HL-60 (cell line): ENCODE measurements around the gene ARHGEF11.
A peak's percentile ranks its signal among the peaks of the same experiment; 100 is the strongest.

Experiments used
- DNase-seq, 2 experiments: peaks; one replicate each; pipeline ENCODE4 v3.0.0-alpha.2; 2010 to 2020; ENCODE audit warnings: low read depth in 1 of 2, low spot score in 1 of 2
- H3K27ac ChIP-seq: fragments of 250-450 bp; sonication (Bioruptor Pico); replicated peaks from 2 replicates; pipeline ENCODE4 v1.5.1; 2020; ENCODE audit warnings: mild to moderate bottlenecking, moderate library complexity
- H3K27me3 ChIP-seq: fragments of 250-450 bp; sonication (Bioruptor Pico); 2 replicates; pipeline ENCODE4 v1.5.1; 2021; ENCODE audit warnings: mild to moderate bottlenecking, moderate library complexity; ENCODE audit not compliant: insufficient read depth, poor library complexity, severe bottlenecking
- H3K4me3 ChIP-seq: replicated peaks from 2 replicates; pipeline ENCODE4 v1.5.1; 2011; ENCODE audit warnings: mild to moderate bottlenecking, control low read depth, low read length; ENCODE audit not compliant: insufficient read depth
- GABPA ChIP-seq: IDR thresholded peaks from 2 replicates; pipeline ENCODE4 v1.6.1; 2012; ENCODE audit warnings: low read depth
- POLR2AphosphoS5 ChIP-seq: IDR thresholded peaks from 2 replicates; pipeline ENCODE4 v1.6.1; 2012; ENCODE audit warnings: low read depth
- SPI1 ChIP-seq: IDR thresholded peaks from 2 replicates; pipeline ENCODE4 v1.6.1; 2012; ENCODE audit warnings: low read depth, mild to moderate bottlenecking, borderline replicate concordance
- TF ChIP-seq, protein P1 (sequence below): IDR thresholded peaks from 2 replicates; pipeline ENCODE4 v1.6.1; 2012; ENCODE audit warnings: low read depth; ENCODE audit not compliant: insufficient replicate concordance
- TF ChIP-seq, protein P2 (sequence below): IDR thresholded peaks from one replicate; pipeline ENCODE4 v1.5.1; 2011; ENCODE audit warnings: low read length, control low read depth, inconsistent platforms; ENCODE audit not compliant: insufficient read depth

Gene ARHGEF11

DNA sequence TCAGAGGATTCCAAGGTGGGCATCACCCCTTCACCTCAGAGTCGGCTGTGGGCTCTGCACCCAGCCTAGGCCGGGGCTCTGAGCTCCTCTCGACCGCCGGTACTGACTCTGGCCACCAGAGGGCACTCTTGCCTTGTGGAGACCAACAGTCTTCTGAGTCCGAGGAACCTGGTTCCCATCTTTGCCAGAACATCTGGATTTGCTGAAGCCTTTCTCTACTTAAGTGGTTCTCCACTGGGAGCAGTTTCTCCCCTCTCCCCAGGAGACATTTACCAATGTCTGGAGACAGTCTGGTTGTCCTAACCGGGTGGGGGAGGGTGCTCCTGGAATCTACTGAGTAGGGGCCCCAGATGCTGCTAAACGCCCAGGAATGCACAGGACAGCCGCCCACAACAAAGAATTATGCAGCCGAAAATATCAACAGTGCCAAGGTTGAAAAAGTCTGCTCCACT lies 44.7 kb upstream of the ARHGEF11 start:
- Histone ChIP-seq H3K4me3 (no peak overlapping the region), H3K27ac (no peak overlapping the region), H3K27me3 (no peaks in the 10 kb centered on the region)
- TF ChIP-seq GABPA: no peak
- TF ChIP-seq, protein P1, sequence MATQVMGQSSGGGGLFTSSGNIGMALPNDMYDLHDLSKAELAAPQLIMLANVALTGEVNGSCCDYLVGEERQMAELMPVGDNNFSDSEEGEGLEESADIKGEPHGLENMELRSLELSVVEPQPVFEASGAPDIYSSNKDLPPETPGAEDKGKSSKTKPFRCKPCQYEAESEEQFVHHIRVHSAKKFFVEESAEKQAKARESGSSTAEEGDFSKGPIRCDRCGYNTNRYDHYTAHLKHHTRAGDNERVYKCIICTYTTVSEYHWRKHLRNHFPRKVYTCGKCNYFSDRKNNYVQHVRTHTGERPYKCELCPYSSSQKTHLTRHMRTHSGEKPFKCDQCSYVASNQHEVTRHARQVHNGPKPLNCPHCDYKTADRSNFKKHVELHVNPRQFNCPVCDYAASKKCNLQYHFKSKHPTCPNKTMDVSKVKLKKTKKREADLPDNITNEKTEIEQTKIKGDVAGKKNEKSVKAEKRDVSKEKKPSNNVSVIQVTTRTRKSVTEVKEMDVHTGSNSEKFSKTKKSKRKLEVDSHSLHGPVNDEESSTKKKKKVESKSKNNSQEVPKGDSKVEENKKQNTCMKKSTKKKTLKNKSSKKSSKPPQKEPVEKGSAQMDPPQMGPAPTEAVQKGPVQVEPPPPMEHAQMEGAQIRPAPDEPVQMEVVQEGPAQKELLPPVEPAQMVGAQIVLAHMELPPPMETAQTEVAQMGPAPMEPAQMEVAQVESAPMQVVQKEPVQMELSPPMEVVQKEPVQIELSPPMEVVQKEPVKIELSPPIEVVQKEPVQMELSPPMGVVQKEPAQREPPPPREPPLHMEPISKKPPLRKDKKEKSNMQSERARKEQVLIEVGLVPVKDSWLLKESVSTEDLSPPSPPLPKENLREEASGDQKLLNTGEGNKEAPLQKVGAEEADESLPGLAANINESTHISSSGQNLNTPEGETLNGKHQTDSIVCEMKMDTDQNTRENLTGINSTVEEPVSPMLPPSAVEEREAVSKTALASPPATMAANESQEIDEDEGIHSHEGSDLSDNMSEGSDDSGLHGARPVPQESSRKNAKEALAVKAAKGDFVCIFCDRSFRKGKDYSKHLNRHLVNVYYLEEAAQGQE: no peak
- TF ChIP-seq, protein P2, sequence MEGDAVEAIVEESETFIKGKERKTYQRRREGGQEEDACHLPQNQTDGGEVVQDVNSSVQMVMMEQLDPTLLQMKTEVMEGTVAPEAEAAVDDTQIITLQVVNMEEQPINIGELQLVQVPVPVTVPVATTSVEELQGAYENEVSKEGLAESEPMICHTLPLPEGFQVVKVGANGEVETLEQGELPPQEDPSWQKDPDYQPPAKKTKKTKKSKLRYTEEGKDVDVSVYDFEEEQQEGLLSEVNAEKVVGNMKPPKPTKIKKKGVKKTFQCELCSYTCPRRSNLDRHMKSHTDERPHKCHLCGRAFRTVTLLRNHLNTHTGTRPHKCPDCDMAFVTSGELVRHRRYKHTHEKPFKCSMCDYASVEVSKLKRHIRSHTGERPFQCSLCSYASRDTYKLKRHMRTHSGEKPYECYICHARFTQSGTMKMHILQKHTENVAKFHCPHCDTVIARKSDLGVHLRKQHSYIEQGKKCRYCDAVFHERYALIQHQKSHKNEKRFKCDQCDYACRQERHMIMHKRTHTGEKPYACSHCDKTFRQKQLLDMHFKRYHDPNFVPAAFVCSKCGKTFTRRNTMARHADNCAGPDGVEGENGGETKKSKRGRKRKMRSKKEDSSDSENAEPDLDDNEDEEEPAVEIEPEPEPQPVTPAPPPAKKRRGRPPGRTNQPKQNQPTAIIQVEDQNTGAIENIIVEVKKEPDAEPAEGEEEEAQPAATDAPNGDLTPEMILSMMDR: peak; percentile 89
- no peak for TF ChIP-seq SPI1
- TF ChIP-seq POLR2AphosphoS5: no peak
- DNase-seq: peak; percentile 50 to 74

DNA sequence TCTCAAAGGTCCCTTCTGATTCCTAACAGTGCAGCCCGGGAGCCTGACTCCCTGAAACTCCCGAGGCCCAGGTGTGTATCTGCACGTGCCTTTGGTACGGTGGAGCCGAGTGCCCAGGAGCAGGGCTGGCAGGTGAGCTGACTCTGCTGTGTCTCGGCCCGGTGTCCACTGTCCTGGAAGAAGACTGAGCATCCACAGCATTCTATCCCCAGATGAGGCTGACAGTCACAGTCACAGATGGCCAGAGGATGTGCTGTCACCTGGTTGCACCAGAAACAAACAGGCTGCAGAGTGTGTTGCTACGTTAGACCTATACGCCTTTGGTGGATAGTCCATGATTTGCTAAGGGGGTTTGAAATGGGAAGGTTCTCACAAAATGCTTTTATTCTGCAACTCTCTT lies 44.2 kb upstream of the ARHGEF11 start:
- DNase-seq: no peak
- H3K27ac ChIP-seq: no peak overlapping the region
- H3K4me3 ChIP-seq: no peak overlapping the region
- TF ChIP-seq, protein P2: no peak
- TF ChIP-seq SPI1: no peak
- TF ChIP-seq, protein P1: no peak
- no peak for TF ChIP-seq POLR2AphosphoS5
- TF ChIP-seq GABPA: no peak
- no peaks in the 10 kb centered on the region for H3K27me3 ChIP-seq

DNA sequence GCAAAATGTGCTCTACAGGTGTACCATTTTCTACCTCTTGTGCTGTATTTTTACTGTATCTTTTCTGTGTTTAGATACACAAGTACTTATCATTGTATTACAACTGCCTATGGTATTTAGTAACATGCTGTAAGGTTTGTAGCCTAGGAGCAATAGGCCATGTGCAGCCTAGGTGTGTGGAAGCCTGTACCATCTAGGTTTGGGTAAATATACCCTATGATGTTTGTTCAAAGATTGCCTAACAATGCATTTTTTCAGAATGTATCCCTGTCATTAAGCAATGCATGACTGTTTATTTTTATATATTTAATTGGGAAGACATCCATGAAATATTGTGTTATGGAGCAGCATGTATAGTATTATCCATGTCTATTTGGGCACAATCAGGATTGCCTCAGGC lies 43.1 kb upstream of the ARHGEF11 start:
- no peak overlapping the region for H3K27ac ChIP-seq
- TF ChIP-seq GABPA (no peak), POLR2AphosphoS5 (no peak)
- TF ChIP-seq, protein P1: no peak
- no peak for DNase-seq
- no peaks in the 10 kb centered on the region for H3K27me3 ChIP-seq
- no peak overlapping the region for H3K4me3 ChIP-seq

DNA sequence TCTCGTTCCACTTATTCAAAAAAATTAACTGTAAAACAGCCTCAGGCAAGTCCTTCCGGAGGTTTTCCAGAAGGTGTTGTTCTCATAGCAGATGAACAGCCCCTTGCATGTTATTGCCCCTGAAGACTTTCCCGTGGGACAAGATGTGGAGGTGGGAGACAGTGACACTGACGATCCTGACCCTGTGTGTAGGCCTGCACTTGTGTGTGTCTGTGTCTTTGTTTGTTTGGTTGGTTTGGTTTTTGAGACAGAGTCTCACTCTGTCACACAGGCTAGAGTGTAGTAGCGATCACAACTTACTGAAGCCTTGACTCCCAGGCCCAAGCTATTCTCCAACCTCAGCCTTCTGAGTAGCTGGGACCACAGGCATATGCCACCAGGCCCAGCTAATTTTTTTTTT lies 41.5 kb upstream of the ARHGEF11 start:
- Histone ChIP-seq H3K27me3 (no peaks in the 10 kb centered on the region), H3K4me3 (no peak overlapping the region), H3K27ac (no peak overlapping the region)
- TF ChIP-seq, protein P2: no peak
- TF ChIP-seq, protein P1: no peak
- TF ChIP-seq GABPA (no peak), POLR2AphosphoS5 (no peak), SPI1 (no peak)
- DNase-seq: no peak
